HFFc6 (cell line): Measurements from ENCODE around the gene SCAANT1. TPM values are rescaled to one million over a fixed set of nuclear protein-coding genes. Genes with fewer than 3 reads are reported as not detected.

Source experiments
- DNase-seq: peaks from one replicate; pipeline ENCODE4 v3.0.0-alpha.2; 2018
- H3K27ac Mint-ChIP-seq: 2 replicates; pipeline ENCODE4 v1.8.0; 2020; ENCODE audit warnings: mild to moderate bottlenecking, mixed read lengths
- H3K27me3 Mint-ChIP-seq: 2 replicates; pipeline ENCODE4 v1.8.0; 2021; ENCODE audit warnings: mild to moderate bottlenecking, moderate library complexity, mixed read lengths; ENCODE audit not compliant: insufficient read depth
- H3K36me3 Mint-ChIP-seq: 2 replicates; pipeline ENCODE4 v1.8.0; 2021; ENCODE audit warnings: low read depth, mixed read lengths
- H3K4me1 Mint-ChIP-seq: 2 replicates; pipeline ENCODE4 v1.8.0; 2020; ENCODE audit warnings: low read depth, mixed read lengths
- H3K4me3 Mint-ChIP-seq: 2 replicates; pipeline ENCODE4 v1.8.0; 2020; ENCODE audit warnings: mild to moderate bottlenecking, moderate library complexity, mixed read lengths
- H3K9me3 Mint-ChIP-seq: 2 replicates; pipeline ENCODE4 v1.8.0; 2020; ENCODE audit warnings: mild to moderate bottlenecking, mixed read lengths
- long read RNA-seq: library from polyadenylated mRNA; unstranded; transcript quantifications from one replicate; pipeline ENCODE4 v2.0.0, GENCODE V29; 2019
- total RNA-seq, 6 experiments: library from RNA; stranded (reverse); fragmentation: NEBNext Ultra II Directional; extraction: Animal tissue kit (Norgen Biotek cat#: 25700); gene quantifications; 2 replicates in 1 of 6; 3 replicates in 5 of 6; pipeline ENCODE4 v1.2.3, GENCODE V29; 2021
- TF ChIP-seq, protein P1 (sequence below): fragments of 200-600 bp; sonication (generic); IDR thresholded peaks from 2 replicates; pipeline ENCODE4 v1.5.0; 2021; ENCODE audit warnings: antibody characterized with exemption, mild to moderate bottlenecking

SCAANT1 gene
- total RNA-seq = not detected
- long read RNA-seq = 0 reads

DNA sequence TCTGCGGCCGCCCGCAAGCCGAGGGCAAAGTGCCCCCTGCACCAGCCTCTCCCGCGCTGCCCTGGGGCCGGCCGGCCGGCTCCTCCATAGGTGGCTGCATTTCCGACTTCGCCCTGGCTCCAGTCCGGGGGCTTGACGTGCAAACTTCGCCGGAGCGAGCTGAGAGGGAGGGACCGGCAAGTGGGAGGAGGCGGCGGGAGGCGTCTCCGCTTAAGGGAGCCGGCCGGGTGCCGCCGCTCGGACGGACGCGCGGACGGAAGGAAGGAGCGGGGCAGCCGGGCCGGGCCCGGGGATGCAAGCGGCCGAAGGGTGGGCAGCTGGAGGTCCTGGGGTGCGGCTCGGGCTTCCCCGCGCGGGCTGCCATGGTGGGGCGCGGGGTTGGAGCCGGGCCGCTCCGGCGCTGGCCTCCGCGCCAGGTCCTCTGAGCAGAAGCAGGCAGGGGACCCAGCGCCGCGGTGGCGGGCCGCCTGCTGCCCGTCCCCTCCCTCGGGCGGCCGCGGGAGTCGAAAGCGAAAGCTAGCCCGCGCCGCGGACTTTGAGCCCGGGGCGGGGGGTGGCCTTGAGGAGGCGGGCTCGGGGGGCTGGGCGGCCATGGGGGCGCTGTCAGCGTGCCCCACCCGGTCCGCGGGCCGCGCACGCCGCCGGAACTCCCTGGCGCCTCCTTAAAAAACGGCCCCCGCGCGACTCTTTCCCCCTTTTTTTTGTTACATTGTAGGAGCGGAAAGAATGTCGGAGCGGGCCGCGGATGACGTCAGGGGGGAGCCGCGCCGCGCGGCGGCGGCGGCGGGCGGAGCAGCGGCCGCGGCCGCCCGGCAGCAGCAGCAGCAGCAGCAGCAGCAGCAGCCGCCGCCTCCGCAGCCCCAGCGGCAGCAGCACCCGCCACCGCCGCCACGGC, at the start of gene SCAANT1:
Gene SCAANT1, minus strand, starts transcription at position 511 of the 895 bp plus-strand sequence.
- no peaks in the 10 kb centered on the region for H3K27me3 Mint-ChIP-seq
- peak; percentile 87 for DNase-seq
- H3K36me3 Mint-ChIP-seq = peaks cover 14% of the 10 kb centered on the region
- H3K4me1 Mint-ChIP-seq = peaks cover 60% of the 10 kb centered on the region
- peak within 1 kb of the TSS; percentile 92 for H3K4me3 Mint-ChIP-seq
- H3K27ac Mint-ChIP-seq = peak within 1 kb of the TSS; percentile 95
- no peaks in the 10 kb centered on the region for H3K9me3 Mint-ChIP-seq
- TF ChIP-seq, protein P1, sequence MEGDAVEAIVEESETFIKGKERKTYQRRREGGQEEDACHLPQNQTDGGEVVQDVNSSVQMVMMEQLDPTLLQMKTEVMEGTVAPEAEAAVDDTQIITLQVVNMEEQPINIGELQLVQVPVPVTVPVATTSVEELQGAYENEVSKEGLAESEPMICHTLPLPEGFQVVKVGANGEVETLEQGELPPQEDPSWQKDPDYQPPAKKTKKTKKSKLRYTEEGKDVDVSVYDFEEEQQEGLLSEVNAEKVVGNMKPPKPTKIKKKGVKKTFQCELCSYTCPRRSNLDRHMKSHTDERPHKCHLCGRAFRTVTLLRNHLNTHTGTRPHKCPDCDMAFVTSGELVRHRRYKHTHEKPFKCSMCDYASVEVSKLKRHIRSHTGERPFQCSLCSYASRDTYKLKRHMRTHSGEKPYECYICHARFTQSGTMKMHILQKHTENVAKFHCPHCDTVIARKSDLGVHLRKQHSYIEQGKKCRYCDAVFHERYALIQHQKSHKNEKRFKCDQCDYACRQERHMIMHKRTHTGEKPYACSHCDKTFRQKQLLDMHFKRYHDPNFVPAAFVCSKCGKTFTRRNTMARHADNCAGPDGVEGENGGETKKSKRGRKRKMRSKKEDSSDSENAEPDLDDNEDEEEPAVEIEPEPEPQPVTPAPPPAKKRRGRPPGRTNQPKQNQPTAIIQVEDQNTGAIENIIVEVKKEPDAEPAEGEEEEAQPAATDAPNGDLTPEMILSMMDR = peak; percentile 46; the same call in 1 of the 2 replicates

- Mint-ChIP-seq H3K36me3 (no peaks in the 10 kb centered on the region), H3K4me1 (peaks cover 61% of the 10 kb centered on the region), H3K9me3 (no peaks in the 10 kb centered on the region), H3K27ac (no peak overlapping the region), H3K4me3 (no peak overlapping the region), H3K27me3 (no peaks in the 10 kb centered on the region)
- TF ChIP-seq, protein P1 = peak; percentile 82
- DNase-seq = peak; percentile 28
Measured at GRCh38 chr3:63961891-63962290, 49.7 kb upstream of the SCAANT1 start.

DNA sequence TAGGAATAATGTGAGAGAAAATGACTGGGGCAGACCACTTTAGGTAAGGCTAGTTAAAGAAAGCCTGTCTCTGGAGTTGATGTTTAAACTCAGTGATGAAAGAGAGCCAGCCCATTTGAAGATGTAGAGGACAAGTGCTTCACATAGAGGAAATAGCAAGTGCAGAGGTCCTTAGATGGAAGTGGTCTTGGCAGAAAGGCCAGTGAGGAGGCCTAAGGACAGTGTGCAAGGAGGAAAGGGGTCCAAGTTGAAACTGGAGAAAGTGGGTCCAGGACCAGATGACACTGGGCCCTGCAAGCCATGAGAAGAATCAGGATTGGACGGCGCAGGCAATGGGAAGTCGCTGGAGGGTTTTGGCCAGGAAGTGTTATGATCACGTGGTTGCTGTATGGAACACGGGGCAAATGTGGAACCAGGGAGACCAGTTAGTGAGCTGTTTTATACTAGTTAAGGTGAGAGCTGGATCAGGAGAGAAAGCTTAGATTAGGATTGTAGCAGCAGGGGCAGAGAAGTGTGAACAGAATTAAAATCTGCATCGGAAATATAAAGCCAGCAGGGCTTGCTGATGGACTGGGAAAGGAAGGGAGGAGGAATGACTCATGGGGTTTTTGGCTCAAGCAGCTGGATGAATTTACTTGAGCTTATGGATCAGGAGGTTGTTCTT, 48.0 kb upstream of the SCAANT1 start:
- TF ChIP-seq, protein P1 = no peak
- DNase-seq = peak; percentile 62
- Mint-ChIP-seq H3K36me3 (peaks cover 2% of the 10 kb centered on the region; the same call in 1 of the 2 replicates), H3K27ac (peak overlapping the region; percentile 76), H3K4me3 (peak overlapping the region; percentile 75), H3K27me3 (no peaks in the 10 kb centered on the region), H3K4me1 (peaks cover 53% of the 10 kb centered on the region), H3K9me3 (no peaks in the 10 kb centered on the region)

DNA sequence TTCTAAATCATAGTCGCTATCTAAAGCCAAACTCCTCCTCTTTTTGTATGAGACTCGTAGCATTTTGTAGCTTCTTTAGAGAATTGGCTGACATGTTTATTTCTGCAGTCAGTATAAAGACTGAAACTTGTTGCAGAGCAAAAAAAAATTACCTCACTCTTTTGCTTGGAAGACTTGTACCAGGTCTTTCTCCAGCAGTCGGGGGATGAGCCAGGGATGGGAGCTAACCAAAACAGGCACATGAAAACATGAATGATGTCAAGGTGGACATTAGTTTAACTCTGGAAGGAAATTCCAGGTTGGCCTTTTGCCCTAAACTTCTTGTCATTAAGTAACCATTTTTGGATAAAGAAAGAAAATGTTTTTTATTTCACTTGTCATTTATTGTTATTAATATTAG, 47.0 kb upstream of the SCAANT1 start:
- H3K4me3 Mint-ChIP-seq = no peak overlapping the region
- H3K4me1 Mint-ChIP-seq = peaks cover 48% of the 10 kb centered on the region

DNA sequence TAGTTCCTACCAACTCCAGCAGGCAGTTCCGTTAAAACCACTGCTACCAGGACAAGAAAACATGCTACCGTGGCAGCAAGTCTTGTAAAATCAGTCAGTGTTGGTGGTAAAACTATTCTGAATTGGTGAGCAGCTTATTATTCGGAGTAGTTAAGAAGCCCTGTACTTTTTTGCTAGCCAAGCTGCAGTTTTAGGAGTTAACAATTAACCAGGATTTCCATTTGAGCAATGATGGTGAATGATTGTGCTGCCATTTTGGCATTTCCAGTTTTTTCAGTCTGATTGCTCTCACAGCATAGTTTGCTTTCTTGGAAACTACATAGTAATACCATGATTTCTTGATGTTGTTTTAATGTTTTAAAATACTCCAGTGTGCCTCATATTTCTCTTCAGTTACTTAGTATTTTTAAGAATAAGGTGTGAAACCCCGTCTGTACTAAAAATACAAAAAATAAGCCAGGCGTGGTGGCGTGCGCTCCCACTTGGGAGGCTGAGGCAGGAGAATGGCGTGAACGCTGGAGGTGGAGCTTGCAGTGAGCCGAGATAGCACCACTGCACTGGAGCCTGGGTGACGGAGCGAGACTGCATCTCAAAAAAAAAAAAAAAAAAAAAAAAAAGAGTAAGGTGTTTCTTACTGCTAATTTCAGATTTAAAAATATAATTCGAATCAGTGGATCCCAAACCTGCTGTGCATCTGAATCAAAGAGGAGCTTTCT, 43.8 kb upstream of the SCAANT1 start:
- Mint-ChIP-seq H3K4me1 (peaks cover 62% of the 10 kb centered on the region), H3K4me3 (no peak overlapping the region), H3K27ac (no peak overlapping the region), H3K27me3 (no peaks in the 10 kb centered on the region), H3K36me3 (peaks cover 21% of the 10 kb centered on the region), H3K9me3 (no peaks in the 10 kb centered on the region)
- no peak for DNase-seq
- TF ChIP-seq, protein P1 = no peak

More for the DNA sequence above, 47.0 kb upstream of the SCAANT1 start:
- H3K27me3 Mint-ChIP-seq = no peaks in the 10 kb centered on the region
- H3K27ac Mint-ChIP-seq = no peak overlapping the region
- DNase-seq = no peak
- TF ChIP-seq, protein P1 = no peak
- H3K9me3 Mint-ChIP-seq = no peaks in the 10 kb centered on the region
- H3K36me3 Mint-ChIP-seq = peaks cover 10% of the 10 kb centered on the region
